Right lobe of liver (tissue), 4 donors: ENCODE measurements around the gene PDE4DIP.
"Not testable (repeated sequence)": the region's sequence is repeated elsewhere in the genome, so short reads cannot be mapped to it uniquely, and the experiment has no call there.

Experiments used
- CTCF ChIP-seq, 4 donors: fragments of 200-600 bp in 3 of 4; fragments of 450-650 bp in 1 of 4; IDR thresholded peaks; one replicate each; pipeline versions ENCODE4 v1.5.1 to v1.8.0; 2016 to 2022; ENCODE audit warnings: antibody characterized with exemption in 4 of 4, mild to moderate bottlenecking in 2 of 4
- POLR2A ChIP-seq: fragments of 450-650 bp; IDR thresholded peaks from one replicate; pipeline ENCODE4 v1.6.1; 2017; ENCODE audit warnings: antibody characterized with exemption, mild to moderate bottlenecking
- donor health status: DM: no; HTN: no; CAD: no.
- donor health status: DM: no; HTN: no; CAD: no.
- donor health status: DM: no; HTN: yes; CAD: no.

- TF ChIP-seq CTCF (IDR thresholded peaks at IDR 0.05); POLR2A: not testable (repeated sequence)
Measured at GRCh38 chr1:149008326-149008725, 164.1 kb downstream of the PDE4DIP start.
